Measurements from ENCODE around the gene PRG3.

- TF ChIP-seq, protein P1, sequence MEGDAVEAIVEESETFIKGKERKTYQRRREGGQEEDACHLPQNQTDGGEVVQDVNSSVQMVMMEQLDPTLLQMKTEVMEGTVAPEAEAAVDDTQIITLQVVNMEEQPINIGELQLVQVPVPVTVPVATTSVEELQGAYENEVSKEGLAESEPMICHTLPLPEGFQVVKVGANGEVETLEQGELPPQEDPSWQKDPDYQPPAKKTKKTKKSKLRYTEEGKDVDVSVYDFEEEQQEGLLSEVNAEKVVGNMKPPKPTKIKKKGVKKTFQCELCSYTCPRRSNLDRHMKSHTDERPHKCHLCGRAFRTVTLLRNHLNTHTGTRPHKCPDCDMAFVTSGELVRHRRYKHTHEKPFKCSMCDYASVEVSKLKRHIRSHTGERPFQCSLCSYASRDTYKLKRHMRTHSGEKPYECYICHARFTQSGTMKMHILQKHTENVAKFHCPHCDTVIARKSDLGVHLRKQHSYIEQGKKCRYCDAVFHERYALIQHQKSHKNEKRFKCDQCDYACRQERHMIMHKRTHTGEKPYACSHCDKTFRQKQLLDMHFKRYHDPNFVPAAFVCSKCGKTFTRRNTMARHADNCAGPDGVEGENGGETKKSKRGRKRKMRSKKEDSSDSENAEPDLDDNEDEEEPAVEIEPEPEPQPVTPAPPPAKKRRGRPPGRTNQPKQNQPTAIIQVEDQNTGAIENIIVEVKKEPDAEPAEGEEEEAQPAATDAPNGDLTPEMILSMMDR (IDR thresholded peaks at IDR 0.05) = no peak
- no peak for TF ChIP-seq POLR2A (IDR thresholded peaks at IDR 0.05)
Observed at GRCh38 chr11:57410287-57410686, 29.3 kb upstream of the PRG3 start.

Data from stomach (tissue), 4 donors.